Measurements from ENCODE around the gene RACGAP1. TPM values are rescaled to one million over a fixed set of nuclear protein-coding genes. Genes with fewer than 3 reads are reported as not detected.

Gene RACGAP1
- total RNA-seq, 1 experiment from 2014 or later = 147 TPM

GRCh38 chr12:49966511-49967041, 58.7 kb downstream of the RACGAP1 start:
- Histone ChIP-seq H3K27me3 (ENCODE audit: control insufficient read depth, insufficient read depth, low read length) (no peaks in the 10 kb centered on the region), H3K4me1 (ENCODE audit: control insufficient read depth, insufficient read depth, low read length) (peaks cover 19% of the 10 kb centered on the region), H3K27ac (ENCODE audit: low read length) (peak overlapping the region; percentile 71), H3K4me3 (ENCODE audit: low read depth in 2 of 2, low read length in 2 of 2) (no peak overlapping the region; a peak in 1 of 4 replicates), H3K9me3 (ENCODE audit: control insufficient read depth, insufficient read depth, low read depth, low read length) (no peaks in the 10 kb centered on the region), H3K36me3 (ENCODE audit: control insufficient read depth, insufficient read depth, low read length) (no peaks in the 10 kb centered on the region)
- ChIA-PET POLR2A (no interaction called here), CTCF (interaction anchor here (0.5 to 2.8 kb wide), 12 partner anchors 21 to 348 kb away, joined by 3 to 30 read pairs (median 6); partner anchors contain the start of genes COX14 and SMARCD1)
- DNase-seq (ENCODE audit: low read depth, low spot score) = no peak
- in situ Hi-C loops (cut with HindIII; ENCODE audit: low pct_unique_long_range_greater_than_20kb, low sequenced_read_pairs) (no loop called here), intact Hi-C loops (cut with micrococcal nuclease; ENCODE audit: unreplicated experiment) (loop anchor here (1.0 to 5.0 kb wide), 2 partner anchors 91 to 104 kb away; partner anchors contain the start of gene ASIC1)
- BruUV-seq (replicated peaks) = no TSS peak
- ATAC-seq = peak; percentile 32
- no peak for TF ChIP-seq POLR2AphosphoS5 (IDR thresholded peaks at IDR 0.05; ENCODE audit: low read depth, low read length)
- TF ChIP-seq, protein P1, sequence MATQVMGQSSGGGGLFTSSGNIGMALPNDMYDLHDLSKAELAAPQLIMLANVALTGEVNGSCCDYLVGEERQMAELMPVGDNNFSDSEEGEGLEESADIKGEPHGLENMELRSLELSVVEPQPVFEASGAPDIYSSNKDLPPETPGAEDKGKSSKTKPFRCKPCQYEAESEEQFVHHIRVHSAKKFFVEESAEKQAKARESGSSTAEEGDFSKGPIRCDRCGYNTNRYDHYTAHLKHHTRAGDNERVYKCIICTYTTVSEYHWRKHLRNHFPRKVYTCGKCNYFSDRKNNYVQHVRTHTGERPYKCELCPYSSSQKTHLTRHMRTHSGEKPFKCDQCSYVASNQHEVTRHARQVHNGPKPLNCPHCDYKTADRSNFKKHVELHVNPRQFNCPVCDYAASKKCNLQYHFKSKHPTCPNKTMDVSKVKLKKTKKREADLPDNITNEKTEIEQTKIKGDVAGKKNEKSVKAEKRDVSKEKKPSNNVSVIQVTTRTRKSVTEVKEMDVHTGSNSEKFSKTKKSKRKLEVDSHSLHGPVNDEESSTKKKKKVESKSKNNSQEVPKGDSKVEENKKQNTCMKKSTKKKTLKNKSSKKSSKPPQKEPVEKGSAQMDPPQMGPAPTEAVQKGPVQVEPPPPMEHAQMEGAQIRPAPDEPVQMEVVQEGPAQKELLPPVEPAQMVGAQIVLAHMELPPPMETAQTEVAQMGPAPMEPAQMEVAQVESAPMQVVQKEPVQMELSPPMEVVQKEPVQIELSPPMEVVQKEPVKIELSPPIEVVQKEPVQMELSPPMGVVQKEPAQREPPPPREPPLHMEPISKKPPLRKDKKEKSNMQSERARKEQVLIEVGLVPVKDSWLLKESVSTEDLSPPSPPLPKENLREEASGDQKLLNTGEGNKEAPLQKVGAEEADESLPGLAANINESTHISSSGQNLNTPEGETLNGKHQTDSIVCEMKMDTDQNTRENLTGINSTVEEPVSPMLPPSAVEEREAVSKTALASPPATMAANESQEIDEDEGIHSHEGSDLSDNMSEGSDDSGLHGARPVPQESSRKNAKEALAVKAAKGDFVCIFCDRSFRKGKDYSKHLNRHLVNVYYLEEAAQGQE (IDR thresholded peaks at IDR 0.05; ENCODE audit: insufficient read depth in 1 of 2, low read depth in 2 of 2, low read length in 1 of 2) = no peak
- no peak for TF ChIP-seq TCF7L2 (IDR thresholded peaks at IDR 0.05; ENCODE audit: low read depth, low read length)
- TF ChIP-seq SIN3A (IDR thresholded peaks at IDR 0.05; ENCODE audit: borderline replicate concordance, insufficient read depth, low read depth, low read length) = no peak
- TF ChIP-seq CTCF (IDR thresholded peaks at IDR 0.05) = no peak

- Histone ChIP-seq H3K27ac (ENCODE audit: low read length) (peak overlapping the region; percentile 71; the same call in 1 of the 2 replicates), H3K4me1 (ENCODE audit: control insufficient read depth, insufficient read depth, low read length) (peaks cover 15% of the 10 kb centered on the region), H3K9me3 (ENCODE audit: control insufficient read depth, insufficient read depth, low read depth, low read length) (no peaks in the 10 kb centered on the region), H3K36me3 (ENCODE audit: control insufficient read depth, insufficient read depth, low read length) (no peaks in the 10 kb centered on the region), H3K4me3 (ENCODE audit: low read depth in 2 of 2, low read length in 2 of 2) (no peak overlapping the region), H3K27me3 (ENCODE audit: control insufficient read depth, insufficient read depth, low read length) (no peaks in the 10 kb centered on the region)
- POLR2A ChIA-PET = no interaction called here
- in situ Hi-C loops (cut with HindIII; ENCODE audit: low pct_unique_long_range_greater_than_20kb, low sequenced_read_pairs) = no loop called here
- intact Hi-C loops (cut with micrococcal nuclease; ENCODE audit: unreplicated experiment) = loop anchor here (5.0 kb wide), 1 partner anchor 91 kb away; the partner anchor contains the start of gene ASIC1
- DNase-seq (ENCODE audit: low read depth, low spot score) (no peak), ATAC-seq (no peak)
- TF ChIP-seq SIN3A (IDR thresholded peaks at IDR 0.05; ENCODE audit: borderline replicate concordance, insufficient read depth, low read depth, low read length) (no peak), TCF7L2 (IDR thresholded peaks at IDR 0.05; ENCODE audit: low read depth, low read length) (no peak), CTCF (IDR thresholded peaks at IDR 0.05) (no peak), POLR2AphosphoS5 (IDR thresholded peaks at IDR 0.05; ENCODE audit: low read depth, low read length) (no peak)
- TF ChIP-seq, protein P1 (IDR thresholded peaks at IDR 0.05; ENCODE audit: insufficient read depth in 1 of 2, low read depth in 2 of 2, low read length in 1 of 2) = no peak
- CTCF ChIA-PET = interaction anchor here (0.5 to 2.8 kb wide), 8 partner anchors 20 to 145 kb away, joined by 3 to 30 read pairs (median 8); no protein-coding TSS in a partner anchor
- no TSS peak for BruUV-seq (replicated peaks)
These were observed 59.5 kb downstream of the RACGAP1 start for GRCh38 chr12:49965836-49966235.
